NCI-H1092 treated with DMSO at 0.1 percent for 48 hours (cell line): ENCODE data around the gene TCF23.
"Not testable (repeated sequence)": the region's sequence is repeated elsewhere in the genome, so short reads cannot be mapped to it uniquely, and the experiment has no call there.

ENCODE experiments used
- DNase-seq: peaks from one replicate; lab custom pipeline; 2025; lab: John Stamatoyannopoulos, UW

TCF23 gene

GRCh38 chr2:27148801-27149439, at the start of gene TCF23:
TSS of gene TCF23 (plus strand) at chr2:27149004. CDS start at chr2:27149134, 130 bp downstream.
- no peak for DNase-seq

DNA sequence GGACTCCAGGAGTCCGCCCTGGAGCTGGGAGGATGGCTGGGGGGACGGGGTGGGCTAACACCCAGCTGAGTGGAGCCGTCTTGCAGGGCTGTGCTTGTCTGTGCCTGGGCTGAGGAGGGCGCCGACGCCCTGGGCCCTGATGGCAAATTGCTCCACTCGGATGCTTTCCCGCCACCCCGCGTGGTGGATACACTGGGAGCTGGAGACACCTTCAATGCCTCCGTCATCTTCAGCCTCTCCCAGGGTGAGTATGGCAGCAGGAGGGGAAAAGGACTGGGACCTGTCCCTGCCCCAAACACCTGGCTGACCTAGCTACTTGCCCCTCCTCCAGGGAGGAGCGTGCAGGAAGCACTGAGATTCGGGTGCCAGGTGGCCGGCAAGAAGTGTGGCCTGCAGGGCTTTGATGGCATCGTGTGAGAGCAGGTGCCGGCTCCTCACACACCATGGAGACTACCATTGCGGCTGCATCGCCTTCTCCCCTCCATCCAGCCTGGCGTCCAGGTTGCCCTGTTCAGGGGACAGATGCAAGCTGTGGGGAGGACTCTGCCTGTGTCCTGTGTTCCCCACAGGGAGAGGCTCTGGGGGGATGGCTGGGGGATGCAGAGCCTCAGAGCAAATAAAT, 49.4 kb upstream of the TCF23 start:
- DNase-seq: no peak

- DNase-seq: no peak
Measured at GRCh38 chr2:27100036-27100435, 48.8 kb upstream of the TCF23 start.

DNA sequence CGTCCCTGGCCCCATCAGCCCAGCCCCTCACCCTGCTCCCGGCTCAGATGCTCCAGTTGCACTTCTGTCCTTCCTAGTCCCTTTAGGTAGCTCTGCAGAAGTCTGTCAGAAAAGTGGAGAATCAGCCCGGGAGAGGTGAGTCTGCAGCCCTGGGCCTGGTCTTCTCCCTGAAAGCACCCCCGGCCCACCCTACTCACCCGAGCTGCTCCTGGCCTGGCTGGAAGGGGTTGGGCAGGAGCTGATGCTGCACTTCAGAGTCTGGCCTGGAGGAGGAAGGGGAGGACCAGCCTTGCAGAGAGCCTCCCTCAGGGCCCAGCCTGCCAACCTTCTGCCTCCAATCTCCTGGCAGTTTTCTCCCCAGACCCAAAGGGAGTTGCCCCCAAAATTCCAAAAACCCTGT, 46.5 kb upstream of the TCF23 start:
- no peak for DNase-seq

- no peak for DNase-seq
Measured at GRCh38 chr2:27105981-27106380, 42.8 kb upstream of the TCF23 start.

DNA sequence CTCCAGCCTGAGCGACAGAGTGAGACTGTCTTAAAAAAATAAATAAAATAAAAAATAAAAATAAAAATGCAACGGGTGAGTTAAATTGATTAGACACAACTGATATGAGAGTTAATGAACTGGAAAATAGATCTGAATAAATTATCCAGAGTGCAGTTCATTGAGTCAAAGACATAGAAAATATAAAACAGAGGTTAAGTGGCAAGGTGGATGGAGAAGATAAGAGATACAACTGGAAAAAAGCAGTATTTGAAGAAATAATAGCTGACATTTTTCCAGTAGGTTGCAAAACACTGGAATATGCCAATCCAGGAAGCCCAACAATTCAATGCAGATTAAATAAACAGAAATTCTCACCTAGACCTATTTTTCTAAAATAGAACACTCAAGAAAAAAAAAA, 40.6 kb upstream of the TCF23 start:
- no peak for DNase-seq

- no peak for DNase-seq
Measured at GRCh38 chr2:27109083-27109482, 39.7 kb upstream of the TCF23 start.

- not testable (repeated sequence) for DNase-seq
Measured at GRCh38 chr2:27110603-27111352, 38.0 kb upstream of the TCF23 start.

GRCh38 chr2:27111392-27112078, 37.3 kb upstream of the TCF23 start:
- DNase-seq: not testable (repeated sequence)

DNA sequence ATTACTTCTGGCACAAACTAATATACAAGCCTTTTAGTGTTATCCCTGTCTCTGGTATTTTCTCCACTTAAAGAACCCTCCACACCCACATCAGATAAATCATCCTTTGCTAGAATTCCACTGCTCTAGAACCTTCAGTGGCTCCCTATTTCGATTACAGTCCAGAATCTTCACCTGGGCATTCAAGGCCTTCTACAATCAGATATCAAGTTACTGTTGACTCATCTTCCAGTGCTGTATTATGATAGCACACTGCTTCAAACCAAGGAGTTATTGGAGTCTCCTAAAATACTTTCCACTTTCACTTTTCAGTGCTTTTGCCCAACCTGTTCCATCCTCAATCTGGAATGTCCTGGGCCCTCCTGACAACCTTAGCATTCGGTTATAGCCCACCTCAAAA, 33.3 kb upstream of the TCF23 start:
- DNase-seq: no peak

- DNase-seq: no peak
Measured at GRCh38 chr2:27117995-27118524, 30.7 kb upstream of the TCF23 start.

- DNase-seq: peak; percentile 16
Measured at GRCh38 chr2:27118525-27119329, 30.1 kb upstream of the TCF23 start, which contains the start of gene CGREF1. TSS of gene CGREF1 (minus strand) at chr2:27119128. CDS start at chr2:27104366, 14,762 bp downstream.

GRCh38 chr2:27119330-27119670, 29.5 kb upstream of the TCF23 start:
- DNase-seq: not testable (repeated sequence)

- no peak for DNase-seq
Measured at GRCh38 chr2:27121906-27122305, 26.9 kb upstream of the TCF23 start.

DNA sequence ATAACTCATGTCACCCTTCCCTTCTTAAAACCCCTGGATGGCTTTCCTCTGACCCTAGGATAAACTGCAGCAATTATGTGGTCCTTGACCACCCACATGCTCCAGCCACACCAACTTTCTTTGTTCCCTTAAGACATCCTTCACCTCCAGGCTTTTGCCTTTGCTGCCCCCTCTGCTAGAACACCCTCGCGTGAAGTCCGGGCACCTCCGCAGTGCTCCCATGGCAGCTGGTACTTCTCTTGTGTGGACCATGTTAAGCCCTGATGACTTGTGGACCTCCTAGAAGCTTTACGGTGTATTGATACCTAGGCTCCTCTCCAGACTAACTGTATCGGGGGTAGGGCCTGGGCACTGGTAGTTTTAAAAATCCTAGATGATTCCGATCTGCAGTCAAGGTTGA, 26.0 kb upstream of the TCF23 start:
- DNase-seq: no peak

GRCh38 chr2:27123302-27124150, 25.3 kb upstream of the TCF23 start, which contains the start of gene ABHD1:
TSS of gene ABHD1 (plus strand) at chr2:27123815. CDS start at chr2:27123949, 134 bp downstream.
- no peak for DNase-seq

DNA sequence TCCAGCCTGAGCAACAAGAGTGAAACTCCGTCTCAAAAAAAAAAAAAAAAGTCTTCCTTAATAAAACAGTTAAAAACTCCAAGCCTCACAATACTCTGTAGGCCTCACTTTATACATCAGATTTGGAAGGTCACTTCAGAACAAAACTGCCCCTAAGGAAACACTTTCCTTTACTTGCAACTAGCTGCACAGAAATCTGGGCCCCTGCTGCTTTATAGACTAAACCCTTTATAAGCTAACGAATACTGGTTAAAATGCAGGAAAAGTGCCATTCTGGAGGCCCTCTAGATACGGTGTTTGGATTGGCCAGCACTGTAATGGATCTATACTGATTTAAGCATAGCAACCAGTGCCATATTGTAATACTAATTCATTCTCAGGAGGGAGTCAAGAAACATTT, 23.7 kb upstream of the TCF23 start:
- DNase-seq: no peak

- DNase-seq: no peak
Measured at GRCh38 chr2:27126252-27126710, 22.5 kb upstream of the TCF23 start.

DNA sequence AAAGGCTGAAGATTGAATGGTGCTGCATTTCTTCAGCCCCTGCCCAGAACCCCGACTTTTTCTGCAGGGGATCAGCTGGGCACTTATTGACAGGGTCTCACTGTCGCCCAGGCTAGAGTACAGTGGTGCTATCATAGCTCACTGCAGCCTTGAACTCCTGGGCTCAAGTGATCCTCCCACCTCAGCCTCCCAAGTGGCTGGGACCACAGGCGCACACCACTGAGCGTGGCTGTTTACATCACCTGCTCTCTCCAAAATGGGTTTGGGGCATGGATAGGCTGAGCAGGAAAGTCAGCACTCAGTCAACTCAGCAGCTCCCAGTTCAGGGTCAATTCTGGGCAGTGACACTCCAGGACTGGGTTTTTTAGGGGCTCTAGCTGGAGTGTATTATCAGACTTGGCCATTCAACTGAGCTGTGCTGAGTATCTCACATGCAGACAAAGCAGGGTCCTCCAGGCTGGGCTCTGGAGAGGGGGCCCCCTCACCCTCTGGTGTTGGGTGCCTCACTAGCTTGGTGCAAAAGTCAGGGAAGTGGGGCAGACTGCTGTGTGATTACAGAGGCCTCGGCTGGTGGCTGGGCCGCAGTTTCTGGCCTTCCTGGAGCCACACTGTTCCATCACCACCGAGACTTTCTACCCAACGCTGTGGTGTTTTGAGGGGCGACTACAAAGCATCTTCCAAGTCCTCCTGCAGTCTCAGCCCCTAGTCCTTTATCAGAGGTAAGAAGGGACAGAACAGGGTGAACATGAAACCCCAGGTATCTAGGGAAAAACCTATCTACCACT, 20.7 kb upstream of the TCF23 start:
- DNase-seq: no peak
